ENCODE data around the gene ITPRID2.

The ITPRID2 gene

DNA sequence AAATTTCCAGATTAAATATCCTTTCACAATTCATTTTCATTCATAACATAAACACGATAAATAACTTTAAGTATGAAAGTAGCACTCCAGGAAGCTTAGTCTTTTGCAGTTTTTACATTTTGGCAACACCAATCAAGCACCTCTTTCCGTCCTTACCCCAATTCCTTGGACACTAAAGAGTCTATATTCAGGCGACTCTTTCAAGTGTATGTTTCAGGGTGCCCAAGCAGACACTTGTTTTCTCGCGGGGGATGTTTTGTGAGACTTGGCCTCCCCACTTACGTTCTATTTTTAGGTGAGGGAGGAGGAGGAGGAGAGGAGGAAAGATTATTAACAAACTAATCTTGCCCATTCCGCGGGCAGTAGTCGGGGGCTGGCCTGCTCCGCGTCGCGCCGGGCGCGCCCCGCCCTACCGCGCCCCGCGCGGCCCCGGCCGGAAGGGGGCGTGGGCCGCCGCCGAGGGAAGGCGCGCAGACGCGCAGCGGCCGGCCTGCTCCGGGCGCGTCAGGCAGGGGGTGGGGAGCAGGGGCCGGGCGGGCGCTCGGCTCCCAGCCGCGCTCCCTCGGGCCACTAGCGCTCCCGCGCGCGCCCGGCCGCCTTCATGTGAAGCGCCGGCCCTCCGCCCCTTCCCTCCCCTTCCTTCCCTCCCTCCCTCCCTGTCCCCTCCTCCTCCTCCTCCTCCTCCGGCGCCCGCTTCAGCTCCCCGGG is at the start of gene ITPRID2:
Gene ITPRID2 (plus strand): TSS at position 473 of the 708 bp plus-strand sequence. CDS start 337 bp downstream, outside the sequence.
- peak within 1 kb of the TSS; percentile 90 for H3K27ac ChIP-seq
- TF ChIP-seq, protein P1, sequence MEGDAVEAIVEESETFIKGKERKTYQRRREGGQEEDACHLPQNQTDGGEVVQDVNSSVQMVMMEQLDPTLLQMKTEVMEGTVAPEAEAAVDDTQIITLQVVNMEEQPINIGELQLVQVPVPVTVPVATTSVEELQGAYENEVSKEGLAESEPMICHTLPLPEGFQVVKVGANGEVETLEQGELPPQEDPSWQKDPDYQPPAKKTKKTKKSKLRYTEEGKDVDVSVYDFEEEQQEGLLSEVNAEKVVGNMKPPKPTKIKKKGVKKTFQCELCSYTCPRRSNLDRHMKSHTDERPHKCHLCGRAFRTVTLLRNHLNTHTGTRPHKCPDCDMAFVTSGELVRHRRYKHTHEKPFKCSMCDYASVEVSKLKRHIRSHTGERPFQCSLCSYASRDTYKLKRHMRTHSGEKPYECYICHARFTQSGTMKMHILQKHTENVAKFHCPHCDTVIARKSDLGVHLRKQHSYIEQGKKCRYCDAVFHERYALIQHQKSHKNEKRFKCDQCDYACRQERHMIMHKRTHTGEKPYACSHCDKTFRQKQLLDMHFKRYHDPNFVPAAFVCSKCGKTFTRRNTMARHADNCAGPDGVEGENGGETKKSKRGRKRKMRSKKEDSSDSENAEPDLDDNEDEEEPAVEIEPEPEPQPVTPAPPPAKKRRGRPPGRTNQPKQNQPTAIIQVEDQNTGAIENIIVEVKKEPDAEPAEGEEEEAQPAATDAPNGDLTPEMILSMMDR (conservative IDR thresholded peaks at IDR 0.05): peak; percentile 38

DNA sequence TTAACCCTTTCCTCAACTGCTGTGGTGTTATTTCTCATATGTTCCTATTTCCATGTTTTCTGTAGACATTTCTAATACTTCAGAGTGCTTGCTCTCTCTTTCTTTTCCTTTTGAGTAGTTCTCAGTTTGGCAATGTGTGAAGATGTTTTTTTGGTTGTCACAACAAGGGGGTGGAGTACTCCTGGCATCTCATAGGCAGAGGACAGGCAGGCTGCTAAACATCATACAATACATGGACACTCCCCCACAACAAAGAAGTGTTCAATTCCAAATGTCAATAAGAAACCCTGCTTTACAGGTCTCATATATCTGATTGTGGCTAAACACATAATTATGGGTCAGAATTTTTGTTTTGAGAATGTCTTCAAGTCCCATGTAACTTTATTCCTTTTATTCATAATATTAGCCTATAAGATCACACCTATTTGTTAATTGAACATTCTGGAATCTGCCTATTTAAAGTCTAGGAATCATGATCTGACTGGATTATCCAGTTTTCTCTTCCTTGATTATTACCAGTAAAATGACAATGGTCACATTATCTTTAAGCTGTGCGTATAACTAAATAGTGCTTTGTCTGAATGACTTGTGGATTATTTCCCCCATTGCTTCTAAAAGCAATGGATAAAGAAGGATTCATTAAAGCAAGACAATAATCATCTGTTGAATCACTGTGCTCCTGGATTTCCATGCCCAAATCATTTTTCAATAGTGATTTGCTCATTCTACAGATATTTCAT is 46.8 kb upstream of the ITPRID2 start:
- no peak overlapping the region for H3K27ac ChIP-seq
- TF ChIP-seq, protein P1 (conservative IDR thresholded peaks at IDR 0.05): no peak

DNA sequence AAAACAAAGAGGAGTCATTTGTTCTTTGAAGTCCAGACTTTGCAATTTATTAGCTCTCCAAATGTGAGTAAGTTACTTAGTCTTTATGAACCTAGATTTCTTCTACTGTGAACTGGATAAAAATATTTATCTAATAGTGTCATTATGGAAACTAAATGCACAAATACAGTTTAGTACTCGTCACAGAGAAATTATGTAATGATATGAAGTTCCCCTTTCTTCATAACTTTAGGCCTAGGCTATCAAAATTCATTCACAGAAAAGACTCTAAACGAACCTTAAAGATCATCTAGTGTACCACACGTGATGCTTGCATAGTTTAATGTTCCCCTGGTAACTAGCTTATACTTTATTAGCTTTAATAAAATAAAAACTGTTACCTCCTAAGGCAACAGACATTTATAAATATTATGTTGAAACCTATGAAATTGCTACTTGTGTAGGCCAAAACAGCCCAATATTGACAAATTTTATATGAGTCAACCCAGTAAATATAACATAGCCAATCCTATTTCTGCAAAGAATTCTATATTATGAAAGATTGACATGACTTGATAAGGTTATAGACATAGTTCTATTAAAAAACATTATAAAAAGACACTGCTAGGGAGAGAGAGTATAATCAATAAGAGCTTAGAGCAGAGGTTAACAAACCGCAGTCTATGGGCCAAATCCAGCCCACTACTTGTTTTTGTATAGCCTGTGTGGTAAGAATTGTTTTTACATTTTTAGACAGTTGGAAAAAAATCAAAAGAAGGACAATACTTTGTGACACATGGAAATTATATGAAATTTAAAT is 44.9 kb upstream of the ITPRID2 start:
- TF ChIP-seq, protein P1 (conservative IDR thresholded peaks at IDR 0.05): no peak
- H3K27ac ChIP-seq: no peak overlapping the region

DNA sequence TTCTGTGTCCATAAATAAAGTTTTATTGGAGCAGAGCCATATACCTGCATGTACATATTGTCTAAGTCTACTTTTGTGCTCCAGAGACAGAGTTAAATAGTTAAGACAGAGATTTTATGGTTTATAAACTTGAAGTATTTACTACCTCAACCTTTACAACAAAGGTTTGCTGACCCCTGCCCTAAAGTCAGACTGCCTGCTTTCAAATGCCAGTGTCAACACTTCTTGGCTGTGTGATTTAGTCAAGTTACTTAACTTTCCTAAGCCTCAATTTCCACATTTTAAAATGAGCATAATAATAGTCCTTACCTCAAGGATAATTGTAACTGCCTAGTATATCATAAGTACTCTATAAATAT is 44.4 kb upstream of the ITPRID2 start:
- TF ChIP-seq, protein P1 (conservative IDR thresholded peaks at IDR 0.05): no peak
- no peak overlapping the region for H3K27ac ChIP-seq

DNA sequence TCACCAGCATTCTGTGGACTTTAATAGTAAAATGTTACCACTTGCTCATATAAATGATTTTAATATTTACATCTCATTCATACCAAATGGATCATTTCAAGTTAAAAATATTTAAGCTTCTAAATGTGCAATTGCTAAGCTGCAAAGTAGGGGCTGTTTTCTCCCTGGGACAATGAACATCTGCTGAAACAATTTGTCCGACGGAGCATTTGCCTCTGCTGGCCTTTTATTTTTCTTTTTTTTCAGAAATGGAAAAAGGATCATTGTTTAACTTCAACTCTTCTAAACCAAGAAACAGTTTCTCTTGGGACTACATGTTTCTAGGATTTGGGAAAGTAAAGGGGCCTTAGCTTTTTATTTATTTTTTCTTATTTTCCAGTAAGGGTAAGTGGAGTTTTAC is 43.8 kb upstream of the ITPRID2 start:
- H3K27ac ChIP-seq: no peak overlapping the region
- TF ChIP-seq, protein P1 (conservative IDR thresholded peaks at IDR 0.05): no peak

DNA sequence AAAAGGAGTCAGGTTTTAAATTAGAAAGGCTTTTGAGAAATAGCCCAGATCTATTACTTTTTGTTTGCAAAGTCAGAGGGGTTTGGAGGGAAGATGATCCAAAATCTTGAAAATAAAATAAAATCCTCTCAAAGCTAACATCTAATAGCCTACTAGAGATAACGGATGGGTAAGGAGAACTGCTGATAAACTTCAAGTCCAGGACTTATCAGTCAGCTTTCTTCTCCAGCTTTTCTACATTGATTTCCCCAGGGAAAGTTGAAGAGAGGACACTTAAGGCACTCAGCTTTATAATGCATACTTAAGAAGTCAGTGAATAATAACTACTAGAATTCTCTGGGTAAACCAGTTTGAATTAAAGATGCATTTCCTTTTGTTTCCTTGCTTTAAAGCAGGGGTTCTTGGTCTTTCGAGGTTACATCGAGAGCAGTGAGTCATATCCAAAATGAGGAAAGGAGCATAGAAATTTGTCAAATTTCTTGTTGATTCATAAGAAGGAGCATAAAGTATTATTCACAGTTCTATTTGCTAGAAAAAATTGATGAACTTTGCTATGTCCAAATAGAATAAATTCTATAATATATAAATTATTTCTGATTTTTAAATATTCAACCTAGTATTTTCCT is 43.2 kb upstream of the ITPRID2 start:
- H3K27ac ChIP-seq: no peak overlapping the region
- TF ChIP-seq, protein P1 (conservative IDR thresholded peaks at IDR 0.05): no peak

DNA sequence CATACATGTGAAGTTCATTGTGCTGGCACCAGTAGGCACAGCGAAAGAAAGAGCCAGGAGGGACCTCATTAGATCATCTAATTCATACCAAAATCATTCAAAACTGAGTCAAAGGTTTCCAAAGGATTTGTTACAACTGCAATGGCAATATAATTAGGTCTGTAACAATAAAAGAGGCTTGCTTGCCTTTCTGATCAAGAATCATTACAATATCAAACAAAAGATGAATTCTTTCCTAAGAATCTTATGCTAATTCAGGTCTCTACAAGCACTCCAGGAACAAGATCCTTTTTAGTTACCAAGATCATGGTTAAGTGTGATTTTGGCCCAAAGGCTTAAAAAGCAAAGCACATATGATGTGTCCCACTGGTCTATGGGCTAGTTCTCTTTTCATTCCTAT is 41.9 kb upstream of the ITPRID2 start:
- TF ChIP-seq, protein P1 (conservative IDR thresholded peaks at IDR 0.05): no peak
- H3K27ac ChIP-seq: no peak overlapping the region
